Activated T-helper 1 cell treated with anti-CD3 and anti-CD28 coated beads, Interleukin-12 subunit alpha, Interleukin-12 subunit beta, Interleukin-2, Interleukin-4 antibody, amounts not matched to agents 30 ng/mL and 10 ng/mL and 1 ng/mL, durations not matched to agents 14 hours and 24 hours and 36 hours (primary cell): ENCODE results near the gene XBP1. TPM values are rescaled to one million over a fixed set of nuclear protein-coding genes. Genes with fewer than 3 reads are reported as not detected.
"Not testable (repeated sequence)": the region's sequence is repeated elsewhere in the genome, so short reads cannot be mapped to it uniquely, and the experiment has no call there.

Experiments
- DNase-seq: peaks from one replicate; pipeline ENCODE4 v3.0.0; 2021; ENCODE audit warnings: low spot score
- H3K27ac Mint-ChIP-seq: one replicate; pipeline ENCODE4 v1.8.0; 2021; ENCODE audit warnings: mild to moderate bottlenecking, mixed read lengths
- H3K27me3 Mint-ChIP-seq: one replicate; pipeline ENCODE4 v1.8.0; 2022; ENCODE audit warnings: mild to moderate bottlenecking, moderate library complexity, mixed read lengths; ENCODE audit not compliant: insufficient read depth
- H3K36me3 Mint-ChIP-seq: one replicate; pipeline ENCODE4 v1.8.0; 2021; ENCODE audit warnings: low read depth, mixed read lengths
- H3K4me1 Mint-ChIP-seq: one replicate; pipeline ENCODE4 v1.8.0; 2021; ENCODE audit warnings: low read depth, mixed read lengths
- H3K4me3 Mint-ChIP-seq: one replicate; pipeline ENCODE4 v1.8.0; 2021; ENCODE audit warnings: mild to moderate bottlenecking, moderate library complexity, mixed read lengths
- H3K9me3 Mint-ChIP-seq: one replicate; pipeline ENCODE4 v1.8.0; 2021; ENCODE audit warnings: mixed read lengths
- intact Hi-C: fragments of 100-400 bp; cut with micrococcal nuclease; formaldehyde crosslinking; loops from one replicate; pipeline ENCODE4 v1.15.1; 2024
- total RNA-seq: library from RNA; stranded (reverse); gene quantifications from 2 replicates; pipeline ENCODE4 v1.2.3, GENCODE V29; 2022

XBP1 gene
- total RNA-seq, 1 donor from 2014 or later = 177 TPM

DNA sequence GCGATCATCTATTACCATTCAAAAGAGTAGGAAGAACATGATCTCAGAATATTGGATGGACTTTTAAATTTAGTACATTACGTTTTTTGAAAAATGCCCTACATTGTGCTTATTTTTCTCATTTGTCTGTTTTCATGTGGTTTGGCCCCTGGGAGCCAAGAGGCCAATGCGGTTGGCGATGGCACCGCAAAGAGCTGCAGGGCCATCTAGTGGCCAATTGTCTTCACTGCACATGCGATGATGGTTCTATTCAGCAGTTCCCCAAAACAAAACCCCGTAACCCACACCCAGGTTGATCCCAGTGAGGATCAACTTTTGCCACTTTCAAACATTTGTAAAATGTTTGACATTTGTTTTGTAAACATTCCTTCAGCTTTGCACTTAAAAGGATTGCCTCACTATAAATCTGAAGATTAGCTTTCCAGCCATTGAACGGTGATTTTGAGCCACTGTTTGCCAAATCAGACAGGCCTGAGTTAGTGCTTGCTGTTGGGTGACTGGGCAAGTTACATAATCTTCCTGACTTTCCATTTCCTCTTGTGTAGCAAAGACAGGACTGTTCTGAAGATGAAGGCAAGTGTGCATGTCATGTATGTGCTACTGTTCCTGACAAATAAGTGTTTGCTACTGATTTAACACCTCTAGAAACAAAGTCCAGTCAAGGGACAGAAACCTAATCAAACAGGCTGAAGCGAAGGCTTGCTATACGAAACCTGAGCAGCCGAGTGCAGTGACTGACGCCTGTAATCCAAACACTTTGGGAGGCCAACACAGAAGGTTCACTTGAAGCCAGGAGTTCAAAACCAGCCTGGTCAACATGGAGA is 29.2 kb upstream of the XBP1 start:
- Mint-ChIP-seq H3K9me3 (no peaks in the 10 kb centered on the region), H3K27me3 (no peaks in the 10 kb centered on the region), H3K27ac (no peak overlapping the region), H3K36me3 (peaks cover 35% of the 10 kb centered on the region), H3K4me3 (no peak overlapping the region), H3K4me1 (peaks cover 32% of the 10 kb centered on the region)
- DNase-seq = peak; percentile 71
- intact Hi-C loops = loop anchor here (1.0 kb wide), 7 partner anchors 20 to 229 kb away; partner anchors contain the start of gene HSCB

DNA sequence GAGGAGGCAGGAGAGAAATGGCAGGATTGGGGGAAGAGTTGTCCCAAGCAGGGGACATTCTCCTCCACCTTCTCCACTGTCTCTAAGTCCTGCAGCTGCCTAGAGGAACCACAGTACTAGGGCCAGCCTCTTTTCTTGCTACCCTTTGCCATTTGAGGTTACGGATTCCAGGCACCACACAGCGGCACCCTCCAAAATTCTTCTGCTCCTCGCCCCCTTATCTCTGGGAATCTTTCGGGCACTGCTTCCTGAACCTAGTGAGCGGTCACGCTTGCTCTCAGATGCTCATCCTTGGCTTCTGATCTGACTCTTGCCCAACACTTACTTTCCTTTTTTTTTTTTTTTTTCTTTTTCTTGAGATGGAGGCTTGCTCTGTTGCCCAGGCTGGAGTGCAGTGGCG is 26.6 kb upstream of the XBP1 start:
- DNase-seq = no peak
- Mint-ChIP-seq H3K27me3 (no peaks in the 10 kb centered on the region), H3K36me3 (peaks cover 33% of the 10 kb centered on the region), H3K27ac (no peak overlapping the region), H3K4me1 (peaks cover 40% of the 10 kb centered on the region), H3K9me3 (no peaks in the 10 kb centered on the region), H3K4me3 (no peak overlapping the region)
- intact Hi-C loops = no loop called here

DNA sequence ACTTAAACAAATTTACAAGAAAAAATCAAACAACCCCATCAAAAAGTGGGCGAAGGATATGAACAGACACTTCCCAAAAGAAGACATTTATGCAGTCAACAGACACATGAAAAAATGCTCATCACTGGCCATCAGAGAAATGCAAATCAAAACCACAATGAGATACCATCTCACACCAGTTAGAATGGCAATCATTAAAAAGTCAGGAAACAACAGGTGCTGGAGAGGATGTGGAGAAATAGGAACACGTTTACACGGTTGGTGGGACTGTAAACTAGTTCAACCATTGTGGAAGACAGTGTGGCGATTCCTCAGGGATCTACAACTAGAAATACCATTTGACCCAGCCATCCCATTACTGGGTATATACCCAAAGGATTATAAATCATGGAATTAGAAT is 26.1 kb upstream of the XBP1 start:
- H3K36me3 Mint-ChIP-seq = peaks cover 32% of the 10 kb centered on the region
- H3K4me3 Mint-ChIP-seq, intact Hi-C loops, DNase-seq, H3K27ac Mint-ChIP-seq, H3K9me3 Mint-ChIP-seq, H3K27me3 Mint-ChIP-seq: not testable (repeated sequence)
- peaks cover 45% of the 10 kb centered on the region for H3K4me1 Mint-ChIP-seq

DNA sequence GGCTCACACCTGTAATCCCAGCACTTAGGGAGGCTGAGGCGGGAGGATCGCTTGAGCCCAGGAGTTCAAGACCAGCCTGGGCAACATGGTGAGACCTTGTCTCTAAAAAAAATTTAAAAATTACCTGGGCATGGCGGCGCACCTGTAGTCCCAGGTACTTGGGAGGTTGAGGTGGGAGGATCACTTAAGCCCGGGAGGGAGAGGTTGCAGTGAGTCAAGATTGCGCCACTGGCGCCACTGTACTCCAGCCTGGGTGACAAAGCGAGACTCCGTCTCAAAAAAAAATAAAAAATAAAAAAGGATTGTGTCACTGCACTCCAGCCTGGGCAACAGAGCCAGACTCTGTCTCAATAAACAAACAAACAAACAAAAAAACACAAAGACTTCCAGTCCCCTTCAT is 24.1 kb upstream of the XBP1 start:
- peaks cover 34% of the 10 kb centered on the region for H3K36me3 Mint-ChIP-seq
- H3K27me3 Mint-ChIP-seq, intact Hi-C loops: not testable (repeated sequence)

DNA sequence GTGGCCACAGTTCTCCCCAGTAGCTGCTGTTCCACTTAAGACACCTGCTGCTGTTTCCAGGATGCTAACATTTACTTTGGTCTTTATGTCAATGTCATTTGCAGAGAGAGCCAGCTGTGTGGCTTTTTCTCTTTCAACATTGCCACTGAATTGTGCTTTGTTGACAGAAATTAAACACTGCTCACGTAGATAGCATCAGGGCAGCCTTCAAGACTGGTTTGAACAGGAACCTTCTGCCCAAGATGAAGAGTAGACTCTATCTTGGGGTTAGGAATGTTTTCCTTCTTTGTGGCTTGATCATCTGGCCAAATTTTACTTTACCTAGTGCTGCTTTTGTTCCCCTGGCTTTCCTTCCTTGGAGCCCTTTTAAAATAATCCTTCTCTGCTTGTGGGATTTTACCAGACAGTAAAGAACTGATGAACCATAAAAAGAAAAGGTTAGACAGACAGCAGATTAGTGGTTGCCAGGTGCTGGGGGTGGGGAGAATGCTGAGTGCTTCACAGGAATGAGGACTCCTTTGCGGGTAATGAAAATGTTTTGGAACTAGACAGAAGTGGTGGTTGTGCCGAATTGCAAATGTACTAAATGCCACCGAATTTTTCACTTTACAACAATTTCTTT is 22.7 kb upstream of the XBP1 start:
- H3K27ac Mint-ChIP-seq = peak overlapping the region; percentile 90
- peak overlapping the region; percentile 65 for H3K4me3 Mint-ChIP-seq
- intact Hi-C loops = loop anchor here (1.0 kb wide), 2 partner anchors 12 to 24 kb away; no protein-coding TSS in a partner anchor
- peaks cover 60% of the 10 kb centered on the region for H3K4me1 Mint-ChIP-seq
- H3K27me3 Mint-ChIP-seq = no peaks in the 10 kb centered on the region
- H3K36me3 Mint-ChIP-seq = peaks cover 37% of the 10 kb centered on the region
- H3K9me3 Mint-ChIP-seq = no peaks in the 10 kb centered on the region
- peak; percentile 51 for DNase-seq

More for the DNA sequence above, 24.1 kb upstream of the XBP1 start:
- H3K9me3 Mint-ChIP-seq, H3K4me3 Mint-ChIP-seq, DNase-seq: not testable (repeated sequence)
- Mint-ChIP-seq H3K4me1 (peaks cover 54% of the 10 kb centered on the region), H3K27ac (peak overlapping the region; percentile 48)

DNA sequence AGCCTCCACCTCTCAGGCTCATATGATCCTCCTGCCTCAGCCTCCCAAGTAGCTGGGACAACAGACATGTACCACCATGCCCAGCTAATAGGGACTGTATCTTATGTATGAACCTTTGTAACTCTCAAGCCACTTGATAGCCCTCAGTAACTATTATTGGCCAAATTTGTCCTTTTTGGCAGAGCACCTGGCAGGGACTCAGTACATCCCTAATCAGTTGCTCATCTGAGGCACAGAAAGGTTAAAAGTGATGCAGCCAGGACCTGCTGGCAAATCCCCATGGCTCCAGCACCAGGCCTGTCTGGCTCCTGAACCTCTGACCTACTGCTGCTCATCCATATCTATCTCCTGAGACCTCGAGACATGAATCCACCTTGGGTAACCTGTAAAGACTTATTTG is 21.1 kb upstream of the XBP1 start:
- Mint-ChIP-seq H3K9me3 (no peaks in the 10 kb centered on the region), H3K4me3 (no peak overlapping the region), H3K27me3 (no peaks in the 10 kb centered on the region), H3K36me3 (peaks cover 27% of the 10 kb centered on the region), H3K4me1 (peaks cover 67% of the 10 kb centered on the region), H3K27ac (peak overlapping the region; percentile 90)
- intact Hi-C loops = no loop called here
- no peak for DNase-seq

DNA sequence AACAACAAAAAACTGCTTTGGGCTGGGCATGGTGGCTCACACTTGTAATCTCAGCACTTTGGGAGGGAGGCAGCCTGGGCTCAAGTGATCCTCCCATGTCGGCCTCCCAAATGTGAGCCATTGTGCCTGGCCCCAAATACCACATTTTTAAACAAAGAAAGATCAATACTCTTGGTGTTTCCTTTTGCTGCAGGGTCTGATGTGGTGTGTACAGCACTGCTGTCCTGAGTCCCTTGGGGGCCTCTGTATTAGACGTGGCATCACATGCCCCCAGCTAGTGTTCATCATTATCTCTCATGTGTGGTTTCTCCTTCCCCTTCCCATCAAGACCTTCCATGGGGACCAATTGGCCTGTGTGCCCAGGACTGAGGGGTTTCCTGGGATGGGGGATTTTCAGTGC is 20.5 kb upstream of the XBP1 start:
- Mint-ChIP-seq H3K27ac (no peak overlapping the region), H3K27me3 (no peaks in the 10 kb centered on the region), H3K4me3 (no peak overlapping the region), H3K36me3 (peaks cover 24% of the 10 kb centered on the region), H3K9me3 (no peaks in the 10 kb centered on the region), H3K4me1 (peaks cover 67% of the 10 kb centered on the region)
- DNase-seq = no peak
- intact Hi-C loops = no loop called here

DNA sequence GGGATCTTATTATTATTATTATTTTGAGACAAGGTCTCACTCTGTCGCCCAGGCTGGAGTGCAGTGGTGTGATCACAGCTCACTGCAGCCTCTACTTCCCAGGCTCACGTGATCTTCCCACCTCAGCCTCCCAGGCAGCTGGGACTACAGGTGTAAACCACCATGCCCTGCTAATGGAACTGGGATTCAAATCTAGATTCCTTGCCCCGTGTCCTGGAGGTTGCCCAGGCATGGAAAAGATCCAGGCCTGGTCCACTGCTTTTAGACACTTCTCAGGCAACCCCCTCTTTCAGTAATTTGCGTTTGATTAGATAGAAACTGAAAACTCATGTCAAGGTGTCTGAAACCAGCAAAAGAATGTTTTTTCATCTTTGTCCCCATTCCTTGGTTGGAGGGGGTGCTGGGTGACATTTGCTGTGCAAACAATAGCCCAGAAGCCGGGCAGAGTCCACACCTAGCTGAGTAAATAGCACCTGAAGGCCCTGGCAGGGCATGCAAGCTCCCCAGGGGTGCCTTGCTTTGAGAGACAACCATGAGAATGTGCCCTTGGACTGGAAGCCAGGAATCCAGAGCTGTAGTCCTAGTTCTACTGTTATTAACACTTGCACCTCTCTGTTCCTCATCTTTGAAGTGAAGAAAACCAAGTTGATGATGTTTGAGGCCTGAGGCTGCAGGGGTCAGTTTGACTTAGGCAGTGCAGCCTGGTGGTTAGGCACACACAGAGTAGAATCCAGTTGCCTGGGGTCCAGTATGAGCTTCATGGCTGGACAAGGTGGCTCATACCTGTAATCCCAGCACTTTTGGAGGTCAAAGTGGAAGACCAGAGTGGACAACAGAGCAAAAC is 19.1 kb upstream of the XBP1 start:
- DNase-seq = no peak
- Mint-ChIP-seq H3K4me1 (peaks cover 76% of the 10 kb centered on the region), H3K27me3 (no peaks in the 10 kb centered on the region), H3K27ac (peak overlapping the region; percentile 84), H3K4me3 (peak overlapping the region; percentile 53), H3K9me3 (no peaks in the 10 kb centered on the region), H3K36me3 (peaks cover 31% of the 10 kb centered on the region)
- intact Hi-C loops = no loop called here

DNA sequence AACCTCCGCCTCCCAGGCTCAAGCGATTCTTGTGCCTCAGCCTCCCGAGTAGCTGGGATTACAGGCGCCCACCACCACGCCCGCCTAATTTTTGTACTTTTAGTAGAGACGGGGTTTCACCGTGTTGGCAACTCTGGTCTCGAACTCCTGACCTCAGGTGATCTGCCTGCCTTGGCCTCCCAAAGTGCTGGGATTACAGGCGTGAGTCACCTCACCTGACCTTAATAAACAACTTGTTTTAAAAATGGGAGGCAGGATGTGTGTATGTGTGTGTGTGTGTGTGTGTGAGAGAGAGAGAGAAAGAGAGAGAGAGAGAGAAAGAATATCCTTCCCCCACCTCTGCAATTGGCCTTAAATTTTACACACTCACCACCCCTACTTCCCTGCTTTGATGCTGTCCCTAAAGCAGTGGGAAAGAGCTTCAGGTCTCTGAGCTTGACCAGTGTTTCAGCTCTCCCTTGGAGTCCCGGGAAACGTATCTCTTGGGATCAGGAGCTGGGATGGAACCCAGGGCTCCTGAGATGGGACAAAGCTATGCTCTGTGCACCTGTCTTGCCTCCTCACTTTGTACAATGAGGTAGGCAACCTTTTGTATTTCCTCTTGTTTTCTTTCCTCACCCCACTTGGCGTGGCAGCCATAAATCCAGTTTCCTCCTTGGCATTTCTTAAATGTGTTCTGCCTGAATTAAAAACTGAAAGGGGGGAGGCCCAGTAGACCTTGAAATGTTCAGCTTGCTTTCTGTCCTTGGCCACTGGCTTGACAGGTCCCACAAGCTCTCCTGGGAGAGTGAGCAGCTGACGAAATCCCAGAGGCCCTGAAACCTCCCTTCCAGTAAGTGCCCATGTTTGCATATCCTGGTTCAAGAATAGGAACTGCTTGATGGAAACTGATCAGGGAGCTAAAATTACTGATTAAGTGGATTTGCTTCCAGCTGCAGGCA is 17.8 kb upstream of the XBP1 start:
- Mint-ChIP-seq H3K4me3 (peak overlapping the region; percentile 28), H3K27me3 (no peaks in the 10 kb centered on the region), H3K9me3 (no peaks in the 10 kb centered on the region), H3K4me1 (peaks cover 84% of the 10 kb centered on the region), H3K36me3 (peaks cover 41% of the 10 kb centered on the region), H3K27ac (peak overlapping the region; percentile 57)
- intact Hi-C loops = no loop called here
- DNase-seq = no peak

DNA sequence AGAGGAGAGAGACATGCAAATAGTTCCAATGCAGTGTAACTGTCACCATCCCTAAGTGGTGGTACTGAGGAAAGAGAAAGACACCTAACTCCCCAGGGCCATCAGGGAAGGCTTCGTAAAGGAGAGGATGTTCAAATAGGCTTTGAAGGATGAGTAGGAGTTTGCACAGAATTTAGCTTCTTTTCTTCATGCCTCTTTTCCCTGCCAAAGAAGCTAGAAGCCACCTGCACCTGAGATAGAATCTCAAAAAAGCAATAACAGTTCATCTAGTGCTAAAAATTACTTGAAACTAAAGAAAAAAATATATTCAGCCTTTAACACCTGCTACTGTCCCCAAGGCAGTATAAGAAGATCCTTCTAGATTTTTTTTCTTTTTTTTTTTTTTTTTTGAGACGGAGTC is 16.7 kb upstream of the XBP1 start:
- no peak overlapping the region for H3K27ac Mint-ChIP-seq

DNA sequence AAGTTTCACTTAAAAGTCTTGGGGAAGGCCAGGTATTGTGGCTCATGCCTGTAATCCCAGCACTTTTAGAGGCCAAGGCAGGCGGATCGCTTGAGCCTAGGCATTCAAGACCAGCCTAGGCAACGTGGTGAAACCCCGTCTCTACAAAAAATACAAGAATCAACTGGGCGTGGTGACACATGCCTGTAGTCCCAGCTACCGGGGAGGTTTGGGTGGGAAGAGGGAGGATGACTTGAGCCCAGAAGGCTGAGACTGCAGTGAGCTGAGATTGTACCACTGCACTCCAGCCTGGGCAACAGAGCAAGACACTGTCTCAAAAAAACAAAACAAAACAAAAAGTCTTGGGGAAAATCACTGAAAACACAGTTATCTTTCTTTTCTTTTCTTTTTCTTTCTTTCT is 15.4 kb upstream of the XBP1 start:
- no peak for DNase-seq
- peaks cover 83% of the 10 kb centered on the region for H3K4me1 Mint-ChIP-seq
- H3K27ac Mint-ChIP-seq = no peak overlapping the region
- intact Hi-C loops = no loop called here
- H3K36me3 Mint-ChIP-seq = peaks cover 28% of the 10 kb centered on the region
- no peak overlapping the region for H3K4me3 Mint-ChIP-seq
- H3K9me3 Mint-ChIP-seq = no peaks in the 10 kb centered on the region
- no peaks in the 10 kb centered on the region for H3K27me3 Mint-ChIP-seq

More for the DNA sequence above, 16.7 kb upstream of the XBP1 start:
- peaks cover 84% of the 10 kb centered on the region for H3K4me1 Mint-ChIP-seq
- H3K4me3 Mint-ChIP-seq = no peak overlapping the region
- peaks cover 36% of the 10 kb centered on the region for H3K36me3 Mint-ChIP-seq
- intact Hi-C loops = no loop called here
- DNase-seq = no peak
- no peaks in the 10 kb centered on the region for H3K9me3 Mint-ChIP-seq
- H3K27me3 Mint-ChIP-seq = no peaks in the 10 kb centered on the region

DNA sequence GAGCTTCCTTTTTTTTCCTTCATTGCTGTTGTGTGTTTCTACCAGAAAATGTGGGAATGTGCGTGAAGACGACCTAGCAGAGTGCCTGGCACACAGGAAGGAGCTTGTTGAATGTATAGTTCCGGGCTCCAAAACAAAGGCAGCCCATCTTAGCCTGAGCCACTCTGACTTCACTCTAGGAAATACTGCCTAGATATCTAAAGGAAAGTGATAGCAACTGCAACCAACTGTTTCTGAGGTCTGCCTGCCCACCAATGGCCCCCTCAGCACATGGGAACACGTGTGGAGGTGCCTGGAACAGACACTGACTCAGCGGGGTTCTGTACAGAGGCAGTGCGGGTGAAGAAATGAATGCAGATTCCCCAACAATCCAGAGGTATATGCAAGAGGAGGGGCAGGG is 14.7 kb upstream of the XBP1 start:
- Mint-ChIP-seq H3K36me3 (peaks cover 28% of the 10 kb centered on the region), H3K4me1 (peaks cover 85% of the 10 kb centered on the region), H3K4me3 (peak overlapping the region; percentile 47), H3K27ac (peak overlapping the region; percentile 60), H3K27me3 (no peaks in the 10 kb centered on the region), H3K9me3 (no peaks in the 10 kb centered on the region)
- no peak for DNase-seq
- intact Hi-C loops = no loop called here
